GM18520 (cell line): ENCODE results near the gene DENND1A.
"Not testable (repeated sequence)": the region's sequence is repeated elsewhere in the genome, so short reads cannot be mapped to it uniquely, and the experiment has no call there.

Source experiments
- ATAC-seq: cut with Tn5 transposase; IDR thresholded peaks from one replicate; pipeline ENCODE4 v1.9.1; 2021; ENCODE audit not compliant: unreplicated experiment

DENND1A gene

GRCh38 chr9:123402981-123403509, 526.9 kb downstream of the DENND1A start:
- no peak for ATAC-seq

- no peak for ATAC-seq
Observed at GRCh38 chr9:123401879-123402513, 527.9 kb downstream of the DENND1A start.

GRCh38 chr9:123400926-123401503, 528.9 kb downstream of the DENND1A start:
- ATAC-seq = no peak

GRCh38 chr9:123399803-123400378, 530.0 kb downstream of the DENND1A start:
- no peak for ATAC-seq

- not testable (repeated sequence) for ATAC-seq
Observed at GRCh38 chr9:123398938-123399337, 531.0 kb downstream of the DENND1A start.

DNA sequence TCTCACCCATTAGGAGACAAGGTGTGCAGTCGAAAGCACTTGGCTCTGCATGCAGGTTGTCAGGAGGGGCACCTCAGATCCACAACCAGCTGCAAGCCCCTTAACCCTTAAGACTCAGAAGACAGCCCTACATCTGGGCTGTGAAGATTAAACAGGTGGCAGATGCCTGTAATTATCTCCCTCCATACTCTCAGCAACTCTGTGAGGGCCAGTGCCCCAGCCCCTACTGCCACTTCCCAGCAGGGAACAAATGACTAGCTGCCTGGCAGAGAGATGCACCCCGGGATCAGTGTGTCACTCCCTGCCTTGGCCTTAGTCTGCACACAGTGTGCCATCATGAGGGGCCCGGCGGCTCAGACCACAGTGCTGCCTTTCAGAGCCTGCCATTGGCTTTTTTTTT, 532.0 kb downstream of the DENND1A start:
- no peak for ATAC-seq

DNA sequence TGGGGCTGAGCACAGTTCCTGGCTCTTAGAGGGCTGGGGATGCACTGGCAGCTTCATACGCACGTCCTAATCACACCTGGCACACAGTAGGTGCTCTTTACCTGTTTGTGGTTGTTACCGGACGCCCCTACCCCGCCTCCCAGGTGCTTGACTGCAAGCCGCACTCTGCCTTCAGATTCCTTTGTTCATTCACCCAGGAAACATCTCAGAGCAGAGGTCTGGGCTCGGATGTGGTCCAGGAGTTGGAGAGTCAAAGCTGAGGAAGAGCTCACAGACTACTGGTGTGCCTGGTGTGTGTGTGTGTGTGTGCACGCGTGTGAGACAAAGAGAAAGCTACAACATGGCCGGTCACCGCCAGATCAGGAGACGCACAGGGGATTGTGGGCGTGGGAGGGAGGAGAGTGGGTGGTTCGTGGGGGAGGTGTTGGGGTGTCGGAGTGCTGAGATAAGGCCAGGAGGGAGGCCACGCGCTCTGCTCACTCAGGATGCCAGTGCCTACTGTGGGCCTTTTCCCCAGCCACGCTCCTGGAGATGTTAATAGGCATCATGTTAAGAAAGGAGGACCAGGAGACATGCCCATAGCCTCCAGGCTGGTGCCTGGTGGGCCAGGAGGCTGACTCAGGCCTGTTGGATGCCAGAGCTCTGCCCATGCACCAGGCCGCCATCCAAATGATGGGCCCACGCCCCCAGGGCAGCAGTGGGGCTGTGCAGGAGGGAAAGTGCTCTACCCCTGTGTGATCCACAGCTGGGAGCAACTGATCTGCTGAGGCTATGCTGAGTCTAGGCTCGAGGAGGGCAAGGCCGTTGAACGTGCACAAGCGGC, 534.0 kb downstream of the DENND1A start:
- ATAC-seq = no peak

GRCh38 chr9:123395276-123395688, 534.6 kb downstream of the DENND1A start:
- no peak for ATAC-seq

DNA sequence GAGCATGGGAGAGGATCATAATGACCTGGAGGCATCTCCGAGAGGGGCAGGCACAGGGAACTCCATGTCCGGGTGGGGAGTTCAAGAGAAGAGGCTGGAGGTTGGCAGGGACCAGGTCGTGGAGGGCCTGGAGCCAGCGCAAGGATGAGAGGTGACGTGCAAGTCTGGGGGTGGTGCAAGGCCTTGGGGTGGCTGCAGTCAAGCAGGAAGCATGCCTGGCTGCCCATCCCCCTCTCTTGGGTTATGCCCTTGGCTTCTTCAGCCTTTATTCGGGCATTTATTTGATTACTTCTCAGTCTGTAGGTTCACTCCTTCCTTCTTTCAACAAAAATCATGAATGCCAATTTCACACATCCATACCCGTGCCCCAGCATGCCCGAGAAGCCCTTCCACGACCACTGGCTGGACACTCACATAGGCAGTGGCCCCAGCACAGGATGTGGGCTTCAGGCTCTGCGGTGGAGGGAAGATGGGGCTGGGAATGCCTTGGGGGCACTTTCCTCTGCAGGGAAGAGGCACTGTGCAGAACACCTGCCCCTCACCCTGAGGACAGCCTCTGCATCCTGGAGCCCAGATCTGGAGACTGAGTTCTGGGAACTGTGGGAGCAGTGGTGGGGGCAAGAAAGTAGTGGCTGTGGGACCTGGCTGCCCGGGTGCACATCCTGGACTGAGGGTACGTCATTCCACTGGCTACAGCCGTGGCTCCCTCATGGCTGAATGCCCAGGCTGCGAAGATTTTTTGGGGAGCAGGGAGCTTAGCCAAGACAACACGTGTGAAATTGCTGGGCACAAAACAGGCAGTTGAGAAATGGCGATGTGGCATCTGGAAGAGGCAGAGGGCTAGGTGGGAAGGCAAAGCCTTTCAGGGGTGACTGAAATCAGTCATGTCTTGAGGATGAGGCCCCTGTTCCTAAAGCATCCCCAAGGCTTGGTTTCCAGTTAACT, 535.4 kb downstream of the DENND1A start:
- ATAC-seq = no peak

DNA sequence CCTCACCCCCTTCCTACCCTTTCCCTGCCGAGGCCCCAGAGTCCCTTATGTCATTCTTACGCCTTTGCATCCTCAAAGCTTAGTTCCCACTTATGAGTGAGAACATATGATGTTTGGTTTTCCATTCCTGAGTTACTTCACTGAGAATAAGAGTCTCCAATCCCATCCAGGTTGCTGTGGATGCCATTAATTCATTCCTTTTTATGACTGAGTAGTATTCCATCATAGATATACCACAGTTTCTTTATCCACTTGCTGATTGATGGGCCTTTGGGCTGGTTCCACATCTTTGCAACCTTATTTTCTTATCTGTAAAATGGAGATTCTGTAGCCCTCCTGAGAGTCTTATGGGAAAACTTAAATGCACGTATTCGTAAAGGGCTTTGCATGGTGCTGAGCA, 537.1 kb downstream of the DENND1A start:
- no peak for ATAC-seq

GRCh38 chr9:123391946-123392345, 538.0 kb downstream of the DENND1A start:
- no peak for ATAC-seq

DNA sequence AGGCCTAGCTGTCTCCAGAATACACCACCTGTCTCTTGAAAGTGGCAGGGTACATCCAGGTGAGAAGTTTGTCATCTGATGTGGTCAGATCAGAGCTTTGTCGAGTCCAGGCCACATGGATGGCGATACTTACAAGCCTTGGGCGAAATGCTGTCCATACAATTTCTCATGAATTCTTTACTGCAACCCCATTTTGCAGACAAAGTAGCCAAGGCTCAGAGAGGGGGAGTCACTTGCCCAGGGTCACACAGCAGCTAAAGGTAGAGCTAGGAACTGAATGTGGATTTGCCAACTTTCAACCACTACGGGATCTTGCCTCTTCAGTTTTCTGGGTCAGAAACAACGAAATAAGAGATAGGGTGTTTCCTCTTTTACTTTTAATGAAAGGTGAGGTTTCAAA, 538.7 kb downstream of the DENND1A start:
- no peak for ATAC-seq

- ATAC-seq = no peak
Observed at GRCh38 chr9:123390337-123391135, 539.4 kb downstream of the DENND1A start.

- no peak for ATAC-seq
Observed at GRCh38 chr9:123389698-123390097, 540.2 kb downstream of the DENND1A start.

DNA sequence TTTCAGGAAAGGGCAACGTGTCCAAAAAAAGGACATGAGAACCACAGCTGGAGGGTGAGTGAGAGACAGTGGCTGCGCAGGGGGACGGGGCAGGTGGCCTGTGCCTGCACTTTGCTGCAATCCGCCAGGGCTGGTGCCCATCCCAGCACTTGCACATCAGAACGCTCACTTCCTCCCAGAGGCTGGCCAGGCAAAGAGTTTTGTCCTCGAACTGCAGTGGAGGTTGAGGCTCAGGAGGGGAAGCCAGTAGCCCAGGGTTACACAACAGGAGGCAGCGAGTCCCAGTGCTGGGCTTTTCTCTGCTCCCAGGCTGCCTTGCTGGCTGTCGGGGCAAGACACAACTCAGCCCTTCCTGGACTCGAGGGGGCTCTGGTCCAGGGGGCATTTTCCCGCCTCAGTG, 540.9 kb downstream of the DENND1A start:
- no peak for ATAC-seq

DNA sequence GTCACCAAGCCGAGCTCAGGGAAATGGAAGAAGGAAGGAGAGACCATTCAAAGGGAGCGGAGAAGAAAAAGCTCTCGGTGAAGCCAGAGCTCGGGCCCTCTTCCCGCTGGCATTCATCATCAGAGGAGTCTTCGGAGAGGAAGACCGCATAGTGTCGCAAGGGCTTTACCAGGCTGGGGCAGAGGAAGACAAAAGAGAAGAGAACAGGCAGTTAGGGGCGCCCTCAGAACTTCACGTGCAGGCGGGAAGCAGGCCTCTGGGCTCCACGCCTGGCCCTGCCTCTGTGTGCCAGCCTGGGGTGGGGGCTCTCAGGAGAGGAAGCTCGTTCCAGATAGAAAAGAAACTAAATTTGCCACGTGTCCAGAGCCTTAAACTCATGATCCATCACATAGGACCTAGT, 542.2 kb downstream of the DENND1A start:
- ATAC-seq = no peak

DNA sequence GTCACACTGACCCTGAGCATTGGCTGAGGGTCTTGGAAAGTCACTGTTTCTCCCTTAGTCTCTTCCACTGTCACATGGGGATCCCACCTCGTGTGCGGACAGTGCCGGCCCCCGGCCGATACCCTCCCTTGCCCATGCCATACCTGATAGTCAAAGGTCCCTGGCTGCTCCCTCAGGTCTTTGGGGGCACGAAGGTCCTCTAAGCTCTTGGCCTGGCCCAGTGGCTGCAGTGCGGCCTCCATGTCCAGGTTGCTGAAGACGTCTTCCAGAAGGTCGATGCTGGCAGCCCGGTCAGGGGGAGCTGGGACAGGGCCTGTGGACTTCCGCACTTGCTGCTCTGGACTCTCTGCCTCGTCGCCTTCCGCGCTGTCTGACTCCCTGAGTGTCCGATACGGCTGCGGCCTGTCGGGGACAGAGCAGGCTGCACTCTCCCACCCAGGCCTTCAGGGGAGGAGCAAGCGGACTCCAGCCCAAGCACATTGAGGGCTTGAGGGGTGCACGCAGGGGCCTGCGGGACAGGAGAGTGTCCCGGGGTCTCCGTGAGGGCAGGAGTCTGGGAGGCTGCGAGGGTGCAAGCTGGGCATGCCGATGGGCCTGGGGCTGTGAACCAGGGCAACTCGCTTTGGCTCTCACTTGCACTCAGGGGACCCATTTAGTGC, 546.3 kb downstream of the DENND1A start:
- ATAC-seq = no peak

DNA sequence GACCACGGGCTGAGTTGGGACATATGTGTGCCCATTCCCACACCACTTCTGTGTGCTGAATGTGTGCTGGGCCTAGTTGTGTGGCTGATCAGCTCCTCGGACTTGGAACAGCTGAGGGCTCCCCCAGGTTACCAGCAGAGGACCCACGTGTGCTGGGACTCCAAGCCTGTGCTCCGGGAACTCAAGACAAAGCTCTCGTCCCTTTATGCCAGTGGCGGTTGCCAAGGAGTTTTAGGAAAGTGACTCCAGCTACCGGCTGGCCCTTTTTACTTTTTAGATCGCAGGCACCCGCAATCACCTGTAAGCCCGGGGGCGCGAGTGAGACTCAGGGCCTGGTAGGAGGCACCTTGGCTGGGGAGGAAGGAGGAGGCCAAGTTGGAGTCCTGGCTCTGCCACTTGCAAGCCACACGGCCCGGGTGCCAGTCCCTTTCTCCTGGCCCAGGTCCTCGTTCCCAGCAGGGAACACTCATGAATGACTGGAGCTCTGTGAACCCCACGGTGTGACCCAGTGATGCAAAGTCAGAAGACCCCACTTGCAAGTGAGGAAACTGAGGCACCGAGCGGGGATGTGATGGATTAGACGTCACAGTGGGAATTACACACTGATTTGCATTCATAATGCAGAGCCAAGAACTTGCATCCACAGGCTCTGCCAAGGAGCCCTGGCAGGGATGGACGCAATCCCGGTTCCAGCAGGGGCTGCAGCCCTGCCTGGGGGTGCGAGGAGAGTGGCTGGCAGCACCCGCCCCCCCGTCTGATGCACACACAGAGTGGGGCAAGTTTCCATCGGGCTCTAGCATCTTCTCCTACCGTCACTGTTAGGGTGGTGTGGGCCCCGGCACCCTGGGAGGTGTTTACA, 547.0 kb downstream of the DENND1A start:
- ATAC-seq = no peak
